SK-N-SH treated with all-trans-retinoic acid at 6 μM for 48 hours (cell line): ENCODE measurements around the gene TNK2.

ENCODE experiments used
- ARNTL ChIP-seq: fragments of 450-650 bp; formaldehyde crosslinking; IDR thresholded peaks from 2 replicates; pipeline ENCODE4 v1.5.0; 2020; ENCODE audit warnings: low read depth, mild to moderate bottlenecking, moderate library complexity, borderline replicate concordance
- CREB5 ChIP-seq: fragments of 250-450 bp; sonication (Bioruptor Pico); IDR thresholded peaks from 2 replicates; pipeline ENCODE4 v1.5.1; 2020; ENCODE audit warnings: low read depth, mild to moderate bottlenecking, moderate library complexity
- ESRRG ChIP-seq: fragments of 250-450 bp; sonication (Bioruptor Pico); IDR thresholded peaks from 2 replicates; pipeline ENCODE4 v1.6.1; 2021; ENCODE audit warnings: mild to moderate bottlenecking
- GLIS3 ChIP-seq: fragments of 250-450 bp; sonication (Bioruptor Pico); IDR thresholded peaks from 2 replicates; pipeline ENCODE4 v1.5.0; 2020; ENCODE audit warnings: mild to moderate bottlenecking, moderate library complexity
- ISL1 ChIP-seq: fragments of 250-450 bp; sonication (Bioruptor Pico); IDR thresholded peaks from 2 replicates; pipeline ENCODE4 v2.1.2; 2022; ENCODE audit warnings: mild to moderate bottlenecking, moderate library complexity
- OSR1 ChIP-seq: fragments of 250-450 bp; sonication (Bioruptor Pico); IDR thresholded peaks from 2 replicates; pipeline ENCODE4 v1.8.0; 2022; ENCODE audit warnings: moderate library complexity, mild to moderate bottlenecking, inconsistent platforms
- RARB ChIP-seq: fragments of 250-450 bp; sonication (Bioruptor Pico); IDR thresholded peaks from 2 replicates; pipeline ENCODE4 v1.8.0; 2021; ENCODE audit warnings: mild to moderate bottlenecking, moderate library complexity
- ZC3H10 ChIP-seq: fragments of 250-450 bp; sonication (Bioruptor Pico); IDR thresholded peaks from 2 replicates; pipeline ENCODE4 v1.5.1; 2021; ENCODE audit warnings: mild to moderate bottlenecking, moderate library complexity
- ZFP3 ChIP-seq: fragments of 250-450 bp; sonication (Bioruptor Pico); IDR thresholded peaks from 2 replicates; pipeline ENCODE4 v1.5.0; 2020; ENCODE audit warnings: mild to moderate bottlenecking, moderate library complexity
- ZFP30 ChIP-seq: fragments of 450-650 bp; formaldehyde crosslinking; IDR thresholded peaks from 2 replicates; pipeline ENCODE4 v1.5.0; 2022; ENCODE audit warnings: mild to moderate bottlenecking, moderate library complexity
- ZNF565 ChIP-seq: fragments of 450-650 bp; formaldehyde crosslinking; conservative IDR thresholded peaks from 2 replicates; pipeline ENCODE4 v1.5.0; 2020; ENCODE audit warnings: low read depth, mild to moderate bottlenecking, moderate library complexity
- ZNF8 ChIP-seq: fragments of 450-650 bp; formaldehyde crosslinking; IDR thresholded peaks from 2 replicates; pipeline ENCODE4 v1.5.0; 2020; ENCODE audit warnings: mild to moderate bottlenecking, moderate library complexity
- TF ChIP-seq, protein P1 (sequence below): fragments of 250-450 bp; sonication (Bioruptor Pico); IDR thresholded peaks from 2 replicates; pipeline ENCODE4 v1.8.0; 2020; ENCODE audit warnings: mild to moderate bottlenecking, moderate library complexity, borderline replicate concordance

- no peak for TF ChIP-seq ZC3H10 (CRISPR knock-in tag)
- TF ChIP-seq CREB5, result no peak
- TF ChIP-seq ZFP3 (CRISPR knock-in tag), result no peak
- TF ChIP-seq, protein P1, sequence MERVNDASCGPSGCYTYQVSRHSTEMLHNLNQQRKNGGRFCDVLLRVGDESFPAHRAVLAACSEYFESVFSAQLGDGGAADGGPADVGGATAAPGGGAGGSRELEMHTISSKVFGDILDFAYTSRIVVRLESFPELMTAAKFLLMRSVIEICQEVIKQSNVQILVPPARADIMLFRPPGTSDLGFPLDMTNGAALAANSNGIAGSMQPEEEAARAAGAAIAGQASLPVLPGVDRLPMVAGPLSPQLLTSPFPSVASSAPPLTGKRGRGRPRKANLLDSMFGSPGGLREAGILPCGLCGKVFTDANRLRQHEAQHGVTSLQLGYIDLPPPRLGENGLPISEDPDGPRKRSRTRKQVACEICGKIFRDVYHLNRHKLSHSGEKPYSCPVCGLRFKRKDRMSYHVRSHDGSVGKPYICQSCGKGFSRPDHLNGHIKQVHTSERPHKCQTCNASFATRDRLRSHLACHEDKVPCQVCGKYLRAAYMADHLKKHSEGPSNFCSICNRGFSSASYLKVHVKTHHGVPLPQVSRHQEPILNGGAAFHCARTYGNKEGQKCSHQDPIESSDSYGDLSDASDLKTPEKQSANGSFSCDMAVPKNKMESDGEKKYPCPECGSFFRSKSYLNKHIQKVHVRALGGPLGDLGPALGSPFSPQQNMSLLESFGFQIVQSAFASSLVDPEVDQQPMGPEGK, result no peak
- no peak for TF ChIP-seq ZFP30 (CRISPR knock-in tag)
- TF ChIP-seq ARNTL (CRISPR knock-in tag), result no peak
- no peak for TF ChIP-seq ESRRG
- TF ChIP-seq OSR1 (CRISPR knock-in tag), result no peak
- no peak for TF ChIP-seq GLIS3 (CRISPR knock-in tag)
- no peak for TF ChIP-seq ISL1
- no peak for TF ChIP-seq ZNF565 (CRISPR knock-in tag)
- TF ChIP-seq ZNF8 (CRISPR knock-in tag), result no peak
- no peak for TF ChIP-seq RARB (CRISPR knock-in tag)
Measured at GRCh38 chr3:195910499-195910845, 2.1 kb upstream of the TNK2 start.
